Omental fat pad (tissue), 4 donors: ENCODE results near the gene KRT6B. TPM values are rescaled to one million over a fixed set of nuclear protein-coding genes. Genes with fewer than 3 reads are reported as not detected.
A peak's percentile ranks its signal among the peaks of the same experiment; 100 is the strongest.

Source experiments
- ATAC-seq: fragments of 150-250 bp; one replicate; pipeline ENCODE4 v1.9.1; 2016; ENCODE audit warnings: mild to moderate bottlenecking, moderate library complexity; ENCODE audit not compliant: low FRiP score
- DNase-seq: peaks from one replicate; pipeline ENCODE4 v3.0.0-alpha.2; 2019; ENCODE audit warnings: low spot score
- total RNA-seq, 4 donors: library from RNA; depleted of rRNA; stranded (reverse); fragments of >200 nt; gene quantifications; one replicate each; pipeline ENCODE4 v1.1.0, GENCODE V29; 2016
- TF ChIP-seq, protein P1 (sequence below), 3 donors: fragments of 450-650 bp; IDR thresholded peaks; one replicate each; pipeline ENCODE4 v1.5.1; 2016 to 2017; ENCODE audit warnings: antibody characterized with exemption in 3 of 3, mild to moderate bottlenecking in 3 of 3, moderate library complexity in 2 of 3

The KRT6B gene
- total RNA-seq, 4 donors from 2014 or later = 0.24 to 0.46 TPM; not detected in 2

DNA sequence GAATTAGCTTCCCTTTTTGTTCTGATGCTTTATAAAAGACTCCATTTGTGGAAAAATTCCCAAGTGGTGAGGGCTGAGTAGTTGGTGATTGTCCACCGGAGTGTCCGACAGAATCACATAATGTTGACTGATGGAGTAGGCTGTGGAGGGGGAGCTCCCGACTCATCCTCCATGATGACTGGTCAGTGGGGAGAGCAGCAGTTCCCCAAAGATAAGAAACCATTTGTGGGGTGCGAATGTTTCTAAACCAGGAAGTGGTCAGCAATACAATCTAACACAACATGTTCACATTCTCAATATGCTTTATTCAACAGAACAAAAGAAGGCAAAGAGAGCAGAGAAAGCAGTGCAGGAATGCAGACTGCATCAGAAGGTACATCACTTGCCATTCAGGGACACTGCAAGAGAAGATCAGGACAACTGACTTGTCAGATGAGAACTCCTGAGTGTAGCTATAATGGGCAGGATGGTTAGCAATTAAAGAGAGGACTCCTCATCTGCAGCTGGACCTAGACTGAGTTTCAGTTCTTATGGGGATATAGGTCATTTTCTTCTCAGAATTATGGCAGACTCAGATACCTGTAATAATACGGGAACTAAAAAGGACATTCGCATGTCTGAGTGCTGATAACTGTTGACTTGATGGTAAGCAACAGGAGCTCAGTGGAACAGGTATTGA, 5.4 kb downstream of the KRT6B start:
- no peak for DNase-seq
- no peak for ATAC-seq
- TF ChIP-seq, protein P1, sequence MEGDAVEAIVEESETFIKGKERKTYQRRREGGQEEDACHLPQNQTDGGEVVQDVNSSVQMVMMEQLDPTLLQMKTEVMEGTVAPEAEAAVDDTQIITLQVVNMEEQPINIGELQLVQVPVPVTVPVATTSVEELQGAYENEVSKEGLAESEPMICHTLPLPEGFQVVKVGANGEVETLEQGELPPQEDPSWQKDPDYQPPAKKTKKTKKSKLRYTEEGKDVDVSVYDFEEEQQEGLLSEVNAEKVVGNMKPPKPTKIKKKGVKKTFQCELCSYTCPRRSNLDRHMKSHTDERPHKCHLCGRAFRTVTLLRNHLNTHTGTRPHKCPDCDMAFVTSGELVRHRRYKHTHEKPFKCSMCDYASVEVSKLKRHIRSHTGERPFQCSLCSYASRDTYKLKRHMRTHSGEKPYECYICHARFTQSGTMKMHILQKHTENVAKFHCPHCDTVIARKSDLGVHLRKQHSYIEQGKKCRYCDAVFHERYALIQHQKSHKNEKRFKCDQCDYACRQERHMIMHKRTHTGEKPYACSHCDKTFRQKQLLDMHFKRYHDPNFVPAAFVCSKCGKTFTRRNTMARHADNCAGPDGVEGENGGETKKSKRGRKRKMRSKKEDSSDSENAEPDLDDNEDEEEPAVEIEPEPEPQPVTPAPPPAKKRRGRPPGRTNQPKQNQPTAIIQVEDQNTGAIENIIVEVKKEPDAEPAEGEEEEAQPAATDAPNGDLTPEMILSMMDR (IDR thresholded peaks at IDR 0.05) = no peak

DNA sequence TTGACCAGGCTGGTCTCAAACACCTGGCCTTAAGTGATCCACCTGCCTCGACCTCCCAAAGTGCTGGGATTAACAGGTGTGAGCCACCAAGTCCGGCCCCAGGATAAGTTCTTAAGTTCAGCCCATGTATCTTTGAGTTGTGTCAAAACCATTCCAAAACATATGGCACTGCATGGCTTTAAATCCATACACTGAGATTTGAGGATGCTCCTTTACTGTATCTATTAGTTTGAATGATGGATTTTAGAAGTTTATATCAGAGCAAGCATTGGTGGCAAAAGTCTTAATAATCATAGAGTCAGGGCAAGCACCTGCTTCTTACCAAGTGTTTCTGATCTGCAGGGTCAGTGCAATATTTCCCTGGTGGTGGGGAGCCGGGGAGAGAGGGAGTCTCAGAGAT, 6.1 kb downstream of the KRT6B start:
- TF ChIP-seq, protein P1 (IDR thresholded peaks at IDR 0.05) = no peak
- ATAC-seq = no peak
- DNase-seq = no peak

DNA sequence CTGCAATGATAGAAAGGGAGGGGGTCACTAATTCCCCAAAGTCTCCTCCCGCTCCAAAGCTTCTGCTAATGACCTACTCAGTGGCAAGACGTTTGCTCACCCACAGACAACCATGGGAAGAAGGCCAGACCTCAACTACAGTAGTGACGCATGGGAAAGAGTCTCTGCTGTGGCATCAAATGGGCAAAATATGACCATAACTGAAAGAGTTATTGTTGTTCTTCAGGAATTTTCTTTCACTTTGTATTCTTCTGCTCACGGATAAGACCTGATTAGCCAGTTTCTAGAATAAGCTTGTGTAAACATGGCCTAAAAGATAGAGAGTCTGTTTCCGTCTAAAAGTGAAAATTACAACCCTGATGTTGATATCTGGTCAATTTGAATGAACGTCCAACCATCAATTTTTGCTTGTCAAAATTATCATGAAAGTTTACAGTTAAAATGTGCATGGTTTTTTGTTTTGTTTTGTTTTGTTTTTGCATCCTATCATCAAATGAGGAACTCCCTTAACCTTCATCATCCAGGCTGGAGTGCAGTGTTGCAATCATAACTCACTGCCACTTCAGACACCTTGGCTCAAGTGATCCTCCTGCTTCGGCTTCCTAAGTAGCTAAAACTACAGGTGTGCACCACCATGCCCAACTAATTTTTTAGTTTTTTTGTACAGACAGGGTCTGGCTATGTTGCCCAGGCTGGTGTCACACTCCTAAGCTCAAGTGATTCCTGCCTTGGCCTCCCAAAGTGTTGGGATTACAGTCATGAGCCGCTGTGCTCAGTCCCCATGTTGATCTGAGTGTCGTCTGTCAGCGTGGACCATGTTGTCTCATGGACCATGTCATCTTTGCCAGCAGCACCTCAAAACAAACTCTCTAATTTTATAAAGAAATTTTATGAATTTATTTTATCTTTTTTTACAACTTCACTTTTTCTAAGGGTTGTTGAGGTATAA, 7.0 kb downstream of the KRT6B start:
- TF ChIP-seq, protein P1 (IDR thresholded peaks at IDR 0.05) = no peak
- DNase-seq (no peak), ATAC-seq (no peak)

DNA sequence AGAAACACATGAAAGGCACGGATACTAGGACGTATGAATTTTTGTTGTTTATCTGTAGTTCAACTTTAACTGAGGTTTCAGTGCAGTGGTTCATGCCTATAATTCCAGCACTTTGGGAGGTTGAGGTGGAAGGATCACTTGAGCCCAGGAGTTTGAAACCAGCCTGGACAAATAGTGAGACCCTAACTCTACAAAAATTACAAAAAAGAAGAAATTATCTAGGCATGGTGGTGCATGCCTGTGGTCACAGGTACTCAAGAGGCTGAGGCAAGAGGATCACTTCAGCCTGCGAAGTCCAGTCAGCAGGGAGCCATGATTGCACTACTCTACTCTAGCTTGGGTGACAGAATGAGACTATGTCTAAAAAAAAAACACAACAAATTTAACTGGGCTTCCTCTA, 8.0 kb downstream of the KRT6B start:
- no peak for DNase-seq
- ATAC-seq = no peak
- TF ChIP-seq, protein P1 (IDR thresholded peaks at IDR 0.05) = no peak

DNA sequence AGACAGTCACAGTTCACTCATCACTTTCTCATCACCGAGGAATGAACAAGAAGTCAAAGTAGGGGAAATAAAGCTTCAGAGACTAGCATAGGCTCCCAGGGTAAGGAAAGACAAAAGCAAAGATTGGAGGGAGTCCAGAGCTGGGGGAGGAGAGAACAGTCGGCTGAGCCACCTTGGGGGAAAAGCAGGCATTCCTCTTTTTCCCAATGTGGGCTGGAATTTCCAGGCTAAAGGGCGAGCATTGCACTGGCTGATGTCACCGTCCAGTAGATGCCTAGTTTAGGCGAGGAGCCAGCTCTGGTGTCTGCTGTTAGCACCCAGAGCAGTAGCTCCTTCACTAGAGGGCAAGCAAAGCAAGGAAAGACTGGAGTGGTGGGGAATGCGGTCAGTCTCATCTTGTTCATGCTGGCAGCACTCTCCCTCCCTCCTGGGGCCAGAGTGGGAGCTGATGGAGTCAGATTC, 9.3 kb downstream of the KRT6B start:
- ATAC-seq = peak; percentile 55

DNA sequence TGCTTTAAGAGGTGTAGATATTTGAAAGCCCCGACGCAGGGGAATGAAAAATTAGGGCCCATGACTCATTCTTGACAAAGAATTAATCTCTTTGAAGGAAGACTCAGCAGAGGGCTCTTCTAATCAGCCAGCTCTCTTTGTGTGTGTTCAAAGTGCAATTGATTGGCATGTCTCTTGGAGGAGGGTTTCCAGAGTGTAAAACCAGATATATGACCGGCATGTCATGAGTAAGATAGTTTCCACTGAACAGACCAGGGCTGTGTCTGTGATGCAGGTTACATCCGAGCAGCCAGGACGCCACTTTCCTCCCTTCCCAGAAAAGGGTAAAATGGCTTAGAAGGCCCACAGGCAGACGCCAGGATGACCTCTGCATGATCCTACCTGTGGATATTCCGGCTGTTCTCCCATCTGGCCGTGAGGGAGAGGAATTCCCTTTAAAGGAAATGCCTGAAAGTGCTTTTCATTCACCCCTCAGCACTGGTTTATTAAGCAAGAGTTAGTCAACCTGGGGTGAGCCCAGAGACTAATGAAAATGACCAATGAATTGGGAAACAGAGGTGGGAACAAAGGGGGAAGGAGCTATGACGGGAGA, 10.5 kb downstream of the KRT6B start:
- ATAC-seq = peak; percentile 68
- DNase-seq = no peak
- TF ChIP-seq, protein P1 (IDR thresholded peaks at IDR 0.05) = no peak

More for the DNA sequence above, 9.3 kb downstream of the KRT6B start:
- no peak for DNase-seq
- TF ChIP-seq, protein P1 (IDR thresholded peaks at IDR 0.05) = no peak
